ENCODE results near the gene TMEM263. TPM values are rescaled to one million over a fixed set of nuclear protein-coding genes. Genes with fewer than 3 reads are reported as not detected.

Gene TMEM263
- total RNA-seq, 4 donors from 2014 or later, result 20.1 to 34.1 (median 31.3) TPM

DNA sequence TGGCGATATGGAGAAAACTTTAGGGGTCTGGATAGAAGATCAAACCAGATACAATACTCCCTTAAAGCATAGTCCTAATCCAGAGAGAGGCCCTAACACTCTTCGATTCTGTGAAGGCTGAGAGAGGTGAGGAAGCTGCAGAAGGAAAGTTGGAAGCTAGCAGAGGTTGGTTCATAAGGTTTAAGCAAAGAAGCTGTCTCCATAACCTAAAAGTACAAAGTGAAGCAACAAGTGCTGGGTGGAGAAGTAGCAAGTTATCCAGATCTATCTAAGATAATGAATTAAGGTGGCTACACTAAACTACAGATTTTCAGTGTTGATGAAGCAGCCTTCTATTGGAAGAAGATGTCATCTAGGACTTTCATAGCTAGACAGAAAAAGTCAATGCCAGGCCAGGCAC, 55.8 kb downstream of the TMEM263 start:
- Histone ChIP-seq H3K4me1 (no peaks in the 10 kb centered on the region), H3K9me3 (no peaks in the 10 kb centered on the region), H3K4me3 (no peak overlapping the region), H3K36me3 (peaks cover 0 to 34% (median 0%) of the 10 kb centered on the region in 3 donors), H3K27ac (no peak overlapping the region), H3K27me3 (no peaks in the 10 kb centered on the region)
- no peak for DNase-seq (ENCODE audit: low spot score in 2 of 2)
- TF ChIP-seq EP300 (IDR thresholded peaks at IDR 0.05), result no peak
- TF ChIP-seq POLR2A (IDR thresholded peaks at IDR 0.05), result no peak
- 85 to 92% methylated on average over 2 of the region's 2 CpGs for WGBS, 2 donors

DNA sequence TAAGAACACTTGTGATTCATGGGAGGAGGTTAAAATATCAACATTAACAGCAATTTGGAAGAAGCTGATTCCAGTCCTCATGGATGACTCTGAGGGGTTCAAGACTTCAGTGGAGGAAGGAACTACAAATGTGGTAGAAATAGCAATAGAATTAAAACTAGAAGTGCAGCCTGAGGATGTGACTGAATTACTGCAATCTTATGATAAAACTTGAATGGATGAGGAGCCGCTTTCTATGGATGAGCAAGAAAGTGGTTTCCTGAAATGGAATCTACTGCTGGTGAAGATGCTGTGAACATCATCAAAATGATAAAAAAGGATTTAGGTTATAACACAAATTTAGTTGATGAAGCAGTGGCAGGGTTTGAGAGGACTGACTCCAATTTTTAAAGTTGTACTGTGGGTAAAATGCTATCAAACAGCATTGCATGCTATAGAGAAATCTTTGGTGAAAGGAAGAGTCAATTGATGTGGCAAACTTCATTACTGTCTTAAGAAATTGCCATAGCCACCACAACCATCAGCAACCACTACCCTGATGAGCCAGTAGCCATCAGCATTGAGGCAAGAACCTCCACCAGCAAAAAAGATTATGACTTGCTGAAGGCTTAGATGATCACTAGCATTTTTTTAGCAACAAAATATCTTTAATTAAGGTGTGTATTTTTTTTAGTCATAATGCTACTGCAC, 57.2 kb downstream of the TMEM263 start:
- TF ChIP-seq POLR2A (IDR thresholded peaks at IDR 0.05) (no peak), EP300 (IDR thresholded peaks at IDR 0.05) (no peak)
- TF ChIP-seq, protein P1, sequence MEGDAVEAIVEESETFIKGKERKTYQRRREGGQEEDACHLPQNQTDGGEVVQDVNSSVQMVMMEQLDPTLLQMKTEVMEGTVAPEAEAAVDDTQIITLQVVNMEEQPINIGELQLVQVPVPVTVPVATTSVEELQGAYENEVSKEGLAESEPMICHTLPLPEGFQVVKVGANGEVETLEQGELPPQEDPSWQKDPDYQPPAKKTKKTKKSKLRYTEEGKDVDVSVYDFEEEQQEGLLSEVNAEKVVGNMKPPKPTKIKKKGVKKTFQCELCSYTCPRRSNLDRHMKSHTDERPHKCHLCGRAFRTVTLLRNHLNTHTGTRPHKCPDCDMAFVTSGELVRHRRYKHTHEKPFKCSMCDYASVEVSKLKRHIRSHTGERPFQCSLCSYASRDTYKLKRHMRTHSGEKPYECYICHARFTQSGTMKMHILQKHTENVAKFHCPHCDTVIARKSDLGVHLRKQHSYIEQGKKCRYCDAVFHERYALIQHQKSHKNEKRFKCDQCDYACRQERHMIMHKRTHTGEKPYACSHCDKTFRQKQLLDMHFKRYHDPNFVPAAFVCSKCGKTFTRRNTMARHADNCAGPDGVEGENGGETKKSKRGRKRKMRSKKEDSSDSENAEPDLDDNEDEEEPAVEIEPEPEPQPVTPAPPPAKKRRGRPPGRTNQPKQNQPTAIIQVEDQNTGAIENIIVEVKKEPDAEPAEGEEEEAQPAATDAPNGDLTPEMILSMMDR (IDR thresholded peaks at IDR 0.05), result no peak
- Histone ChIP-seq H3K9me3 (no peaks in the 10 kb centered on the region), H3K36me3 (peaks cover 0 to 34% (median 0%) of the 10 kb centered on the region in 3 donors), H3K4me3 (no peak overlapping the region), H3K4me1 (no peaks in the 10 kb centered on the region), H3K27me3 (no peaks in the 10 kb centered on the region), H3K27ac (no peak overlapping the region)
- 95 to 100% methylated on average over 1 of the region's 1 CpG for WGBS, 2 donors
- DNase-seq (ENCODE audit: low spot score in 2 of 2), result no peak

DNA sequence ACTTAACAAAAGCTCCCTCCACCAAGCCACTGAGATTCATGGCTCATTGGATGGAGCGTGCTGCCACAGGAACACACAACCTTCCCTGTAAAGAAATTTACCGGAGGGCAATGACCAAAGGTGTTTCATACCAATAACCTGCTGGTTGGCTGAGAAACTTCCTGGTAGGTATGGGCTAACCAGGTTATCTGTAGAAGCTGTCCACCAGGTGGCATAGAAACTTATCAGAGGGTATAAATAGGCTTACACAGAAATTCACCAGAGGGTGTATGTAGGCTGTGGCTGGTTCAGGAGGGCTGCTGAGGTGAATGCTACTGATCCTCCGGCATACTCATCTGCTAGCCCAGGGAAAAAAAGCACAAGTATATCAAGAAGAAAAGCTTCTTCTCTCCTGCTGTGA, 58.3 kb downstream of the TMEM263 start:
- Histone ChIP-seq H3K9me3 (no peaks in the 10 kb centered on the region), H3K4me3 (no peak overlapping the region), H3K27ac (no peak overlapping the region), H3K36me3 (peaks cover 0 to 34% (median 0%) of the 10 kb centered on the region in 3 donors), H3K4me1 (no peaks in the 10 kb centered on the region), H3K27me3 (no peaks in the 10 kb centered on the region)
- TF ChIP-seq EP300 (IDR thresholded peaks at IDR 0.05), result no peak
- TF ChIP-seq, protein P1 (IDR thresholded peaks at IDR 0.05), result no peak
- no peak for TF ChIP-seq POLR2A (IDR thresholded peaks at IDR 0.05)
- WGBS, 2 donors, result 67 to 75% methylated on average over 3 of the region's 3 CpGs
- DNase-seq (ENCODE audit: low spot score in 2 of 2), result no peak

DNA sequence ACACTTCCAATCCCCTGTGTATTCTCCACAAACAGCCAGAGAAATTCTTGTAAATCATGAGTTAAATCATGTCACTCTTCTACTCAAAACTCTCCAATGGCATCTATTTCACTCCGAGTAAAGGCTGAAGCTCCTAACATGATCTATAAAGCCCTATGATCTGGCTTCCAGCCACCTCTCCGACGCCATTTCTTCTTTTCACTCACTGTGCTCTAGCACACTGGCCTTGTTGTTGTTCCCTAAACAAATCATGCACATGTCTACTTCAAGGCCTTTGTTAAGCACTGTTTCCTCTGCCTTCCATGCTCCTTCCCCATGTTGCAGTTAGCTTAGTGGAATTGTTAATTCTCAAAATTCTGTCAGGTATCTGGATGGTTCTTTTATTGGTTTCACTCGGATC, 61.3 kb downstream of the TMEM263 start:
- H3K4me3 ChIP-seq, result no peak overlapping the region
- H3K9me3 ChIP-seq, result no peaks in the 10 kb centered on the region
- DNase-seq (ENCODE audit: low spot score in 2 of 2), result no peak
- no peaks in the 10 kb centered on the region for H3K27me3 ChIP-seq
- peaks cover 0 to 41% (median 0%) of the 10 kb centered on the region in 3 donors for H3K36me3 ChIP-seq
- H3K4me1 ChIP-seq, result no peaks in the 10 kb centered on the region
- WGBS, 2 donors, result 64 to 69% methylated on average over 4 of the region's 4 CpGs
- H3K27ac ChIP-seq, result no peak overlapping the region
- no peak for TF ChIP-seq EP300 (IDR thresholded peaks at IDR 0.05)
- TF ChIP-seq, protein P1 (IDR thresholded peaks at IDR 0.05), result no peak
- TF ChIP-seq POLR2A (IDR thresholded peaks at IDR 0.05), result no peak

DNA sequence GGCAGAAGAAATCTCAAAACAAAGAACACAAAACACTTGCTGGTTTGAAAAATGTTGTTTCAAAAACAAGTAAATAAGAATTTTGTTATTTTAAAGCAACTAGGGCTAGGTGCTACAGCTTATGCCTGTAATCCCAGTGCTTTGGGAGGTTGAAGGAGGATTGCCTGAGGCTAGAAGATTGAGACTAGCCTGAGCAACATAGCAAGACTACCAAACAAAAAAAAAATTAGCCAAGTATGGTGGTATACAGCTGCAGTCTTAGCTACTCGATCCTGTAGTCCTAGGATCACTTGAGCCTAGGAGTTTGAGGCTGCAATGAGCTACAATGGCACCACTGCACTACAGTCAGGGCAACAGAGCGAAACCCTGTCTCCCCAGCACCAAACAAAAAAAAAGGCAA, 63.8 kb downstream of the TMEM263 start:
- TF ChIP-seq EP300 (IDR thresholded peaks at IDR 0.05), result no peak
- TF ChIP-seq, protein P1 (IDR thresholded peaks at IDR 0.05), result no peak
- no peak for TF ChIP-seq POLR2A (IDR thresholded peaks at IDR 0.05)
- no peak for DNase-seq (ENCODE audit: low spot score in 2 of 2)
- Histone ChIP-seq H3K27ac (no peak overlapping the region), H3K9me3 (no peaks in the 10 kb centered on the region), H3K36me3 (peaks cover 0 to 29% (median 0%) of the 10 kb centered on the region in 3 donors), H3K4me1 (no peaks in the 10 kb centered on the region), H3K27me3 (no peaks in the 10 kb centered on the region), H3K4me3 (no peak overlapping the region)
- WGBS, 2 donors, result 89 to 91% methylated on average over 2 of the region's 2 CpGs

Other genes starting within 250 kb of the TMEM263 start
- gene RIC8B, start 181.2 kb upstream of the TMEM263 start, total RNA-seq, result 10 to 100 TPM; 15.1 to 24.9 (median 21.6) TPM
- gene MTERF2, start 31.2 kb downstream of the TMEM263 start, total RNA-seq, result 10 to 100 TPM; 17.5 to 26.3 (median 19.4) TPM
- 10 to 100 TPM; 16.3 to 36.3 (median 24.4) TPM for gene CRY1, start 137.6 kb downstream of the TMEM263 start, total RNA-seq

Data from tibial nerve (tissue), 4 donors.